ENCODE measurements around the gene UTP25. TPM values are rescaled to one million over a fixed set of nuclear protein-coding genes. Genes with fewer than 3 reads are reported as not detected.

UTP25 gene
- total and polyA plus RNA-seq, 2 donors (not counting 3 experiments of a cell fraction or from before 2014, with no cell fraction given) = 6.6 to 11.7 TPM

DNA sequence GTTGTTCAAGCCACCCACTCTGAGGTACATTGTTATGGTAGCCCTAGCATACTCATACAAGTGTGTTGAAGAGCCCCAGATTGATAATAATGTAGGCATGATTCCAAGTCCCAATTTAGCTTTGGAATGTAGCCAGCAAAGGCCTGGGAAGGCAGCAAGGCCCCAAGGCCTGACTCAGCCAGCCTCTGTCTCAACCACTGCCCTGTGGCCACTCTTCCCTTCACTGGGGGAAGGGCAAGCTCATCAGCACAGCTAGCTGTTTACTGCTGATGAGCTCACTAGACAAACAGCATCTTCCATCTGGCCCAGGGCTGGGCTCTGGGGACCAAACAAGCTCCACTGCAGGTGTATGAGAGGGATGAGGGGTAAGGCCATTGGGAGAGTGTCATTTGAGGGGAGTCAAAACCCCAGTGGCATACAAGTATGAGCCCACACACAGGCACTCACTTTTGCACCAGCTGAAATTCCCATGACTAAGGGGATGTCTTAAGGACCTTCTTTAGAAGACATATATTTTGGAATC is 19.7 kb upstream of the UTP25 start:
- no peaks in the 10 kb centered on the region for H3K79me2 ChIP-seq (ENCODE audit: control insufficient read depth, insufficient read depth, low read length)
- no peak overlapping the region for H3K4me2 ChIP-seq (ENCODE audit: insufficient read depth, low read length)
- H3K4me3 ChIP-seq (replicated peaks in 1 of 3; ENCODE audit: insufficient read depth in 1 of 3, low read depth in 1 of 3, low read length in 3 of 3) = no peak overlapping the region
- no peaks in the 10 kb centered on the region for H3K9me3 ChIP-seq (replicated peaks; ENCODE audit: control insufficient read depth, insufficient read depth, low read length)
- no TSS peak for BruUV-seq (replicated peaks)
- no peak overlapping the region for H3K27ac ChIP-seq (ENCODE audit: insufficient read depth, low read depth, low read length)
- TF ChIP-seq JUN (IDR thresholded peaks at IDR 0.05; ENCODE audit: borderline replicate concordance, insufficient read depth, insufficient read length, low read depth) = peak; percentile 51
- TF ChIP-seq MAX (IDR thresholded peaks at IDR 0.05; ENCODE audit: insufficient read depth, insufficient read length) = no peak
- TF ChIP-seq GATA2 (IDR thresholded peaks at IDR 0.05; ENCODE audit: insufficient read depth, insufficient read length, low read depth, low read length) = peak; percentile 47
- TF ChIP-seq POLR2A (IDR thresholded peaks at IDR 0.05; ENCODE audit: low read depth, low read length) = no peak
- peak; percentile 62 for TF ChIP-seq POLR2AphosphoS5 (IDR thresholded peaks at IDR 0.05; ENCODE audit: insufficient read depth, low read depth, low read length)
- TF ChIP-seq, protein P1, sequence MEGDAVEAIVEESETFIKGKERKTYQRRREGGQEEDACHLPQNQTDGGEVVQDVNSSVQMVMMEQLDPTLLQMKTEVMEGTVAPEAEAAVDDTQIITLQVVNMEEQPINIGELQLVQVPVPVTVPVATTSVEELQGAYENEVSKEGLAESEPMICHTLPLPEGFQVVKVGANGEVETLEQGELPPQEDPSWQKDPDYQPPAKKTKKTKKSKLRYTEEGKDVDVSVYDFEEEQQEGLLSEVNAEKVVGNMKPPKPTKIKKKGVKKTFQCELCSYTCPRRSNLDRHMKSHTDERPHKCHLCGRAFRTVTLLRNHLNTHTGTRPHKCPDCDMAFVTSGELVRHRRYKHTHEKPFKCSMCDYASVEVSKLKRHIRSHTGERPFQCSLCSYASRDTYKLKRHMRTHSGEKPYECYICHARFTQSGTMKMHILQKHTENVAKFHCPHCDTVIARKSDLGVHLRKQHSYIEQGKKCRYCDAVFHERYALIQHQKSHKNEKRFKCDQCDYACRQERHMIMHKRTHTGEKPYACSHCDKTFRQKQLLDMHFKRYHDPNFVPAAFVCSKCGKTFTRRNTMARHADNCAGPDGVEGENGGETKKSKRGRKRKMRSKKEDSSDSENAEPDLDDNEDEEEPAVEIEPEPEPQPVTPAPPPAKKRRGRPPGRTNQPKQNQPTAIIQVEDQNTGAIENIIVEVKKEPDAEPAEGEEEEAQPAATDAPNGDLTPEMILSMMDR (IDR thresholded peaks at IDR 0.05; ENCODE audit: extremely low read depth in 1 of 2, insufficient read depth in 1 of 2, low read depth in 1 of 2, low read length in 2 of 2) = no peak
- TF ChIP-seq FOS (IDR thresholded peaks at IDR 0.05; ENCODE audit: borderline replicate concordance, insufficient read depth, low read length) = peak; percentile 89
- POLR2A ChIA-PET = interaction anchor here (0.5 to 2.2 kb wide), 3 partner anchors 15 to 173 kb away, joined by 4 to 18 read pairs (median 4); partner anchors contain the start of gene UTP25
- no peak overlapping the region for H2AFZ ChIP-seq (ENCODE audit: low read depth, low read length)
- no peaks in the 10 kb centered on the region for H3K36me3 ChIP-seq (ENCODE audit: control insufficient read depth in 2 of 2, extremely low read depth in 1 of 2, insufficient read depth in 2 of 2, low read length in 2 of 2)
- intact Hi-C loops (cut with micrococcal nuclease) (loop anchor here (1.0 kb wide), 3 partner anchors 15 to 31 kb away; partner anchors contain the start of gene C1orf74), dilution Hi-C loops (cut with MboI; ENCODE audit: extremely low pct_ligation_motif_present, low sequenced_read_pairs) (no loop called here)
- H4K20me1 ChIP-seq (replicated peaks; ENCODE audit: control insufficient read depth, extremely low read depth, insufficient read depth, low read length) = no peaks in the 10 kb centered on the region
- DNase-seq (ENCODE audit: low read depth, low spot score) = peak; percentile 96
- FAIRE-seq = peak; percentile 95
- CTCF ChIA-PET = interaction anchor here (0.7 to 8.7 kb wide), 6 partner anchors 10 to 60 kb away, joined by 3 to 109 read pairs (median 4); partner anchors contain the start of gene UTP25
- peaks cover 21% of the 10 kb centered on the region for H3K4me1 ChIP-seq (ENCODE audit: control insufficient read depth, extremely low read depth, insufficient read depth, low read length)
- no peaks in the 10 kb centered on the region for H3K27me3 ChIP-seq (ENCODE audit: control insufficient read depth in 2 of 2, insufficient read depth in 2 of 2, low read length in 2 of 2)
- no peaks in the 10 kb centered on the region for H3K9me1 ChIP-seq (replicated peaks; ENCODE audit: control insufficient read depth, extremely low read depth, insufficient read depth, low read length)
- no peak overlapping the region for H3K9ac ChIP-seq (replicated peaks; ENCODE audit: extremely low read depth, insufficient read depth, low read length)

Data from endothelial cell of umbilical vein (primary cell).